Measurements from ENCODE around the gene FAAH.

The FAAH gene

GRCh38 chr1:46418976-46419375 is 24.9 kb downstream of the FAAH start:
- DNase-seq (ENCODE audit: low spot score): no peak
- CTCF ChIA-PET: interaction anchor here (0.6 to 0.7 kb wide), 2 partner anchors 13 to 23 kb away, joined by 3 read pairs; no protein-coding TSS in a partner anchor
- H3K27ac ChIP-seq: no peak overlapping the region
- TF ChIP-seq CTCF (conservative IDR thresholded peaks at IDR 0.05; ENCODE audit: low read depth): no peak
- POLR2A ChIA-PET (ENCODE audit: low non-redundant PET): no interaction called here

- ChIA-PET CTCF (interaction anchor here (0.7 to 1.2 kb wide), 2 partner anchors 14 to 26 kb away, joined by 3 read pairs; no protein-coding TSS in a partner anchor), POLR2A (ENCODE audit: low non-redundant PET) (no interaction called here)
- DNase-seq (ENCODE audit: low spot score): no peak
- no peak overlapping the region for H3K27ac ChIP-seq
- TF ChIP-seq CTCF (conservative IDR thresholded peaks at IDR 0.05; ENCODE audit: low read depth): no peak
Measured at GRCh38 chr1:46420533-46420915, 26.4 kb downstream of the FAAH start.

- POLR2A ChIA-PET (ENCODE audit: low non-redundant PET): no interaction called here
- CTCF ChIA-PET: interaction anchor here (0.6 to 0.7 kb wide), 2 partner anchors 20 to 55 kb away, joined by 3 to 5 read pairs; no protein-coding TSS in a partner anchor
- no peak for DNase-seq (ENCODE audit: low spot score)
- H3K27ac ChIP-seq: no peak overlapping the region
- TF ChIP-seq CTCF (conservative IDR thresholded peaks at IDR 0.05; ENCODE audit: low read depth): no peak
Measured at GRCh38 chr1:46421739-46422138, 27.6 kb downstream of the FAAH start.

GRCh38 chr1:46422261-46422871 is 28.2 kb downstream of the FAAH start:
- ChIA-PET CTCF (interaction anchor here (0.7 kb wide), 1 partner anchor 55 kb away, joined by 5 read pairs; no protein-coding TSS in a partner anchor), POLR2A (ENCODE audit: low non-redundant PET) (no interaction called here)
- no peak overlapping the region for H3K27ac ChIP-seq
- no peak for TF ChIP-seq CTCF (conservative IDR thresholded peaks at IDR 0.05; ENCODE audit: low read depth)
- no peak for DNase-seq (ENCODE audit: low spot score)

- POLR2A ChIA-PET (ENCODE audit: low non-redundant PET): no interaction called here
- TF ChIP-seq CTCF (conservative IDR thresholded peaks at IDR 0.05; ENCODE audit: low read depth): no peak
- no peak overlapping the region for H3K27ac ChIP-seq
- CTCF ChIA-PET: no interaction called here
- no peak for DNase-seq (ENCODE audit: low spot score)
Measured at GRCh38 chr1:46423574-46424240, 29.6 kb downstream of the FAAH start.

- no peak for DNase-seq (ENCODE audit: low spot score)
- ChIA-PET CTCF (interaction anchor here (0.7 to 1.6 kb wide), 2 partner anchors 21 to 22 kb away, joined by 3 read pairs; no protein-coding TSS in a partner anchor), POLR2A (ENCODE audit: low non-redundant PET) (no interaction called here)
Measured at GRCh38 chr1:46424730-46425129, 30.6 kb downstream of the FAAH start.

More at GRCh38 chr1:46424730-46425129, 30.6 kb downstream of the FAAH start:
- no peak overlapping the region for H3K27ac ChIP-seq
- TF ChIP-seq CTCF (conservative IDR thresholded peaks at IDR 0.05; ENCODE audit: low read depth): no peak

Data from RWPE1 (cell line).